Esophagus muscularis mucosa (tissue), 4 donors: ENCODE data around the gene IL9. TPM values are rescaled to one million over a fixed set of nuclear protein-coding genes. Genes with fewer than 3 reads are reported as not detected.
A peak's percentile ranks its signal among the peaks of the same experiment; 100 is the strongest.

Experiments
- DNase-seq: peaks from one replicate; pipeline ENCODE4 v3.0.0-alpha.2; 2017; ENCODE audit errors: extremely low spot score
- H3K27ac ChIP-seq, 4 donors: fragments of 200-600 bp; sonication (generic); replicated peaks in 1 of 4; 1 replicate in 3 of 4; 2 replicates in 1 of 4; pipeline ENCODE4 v1.5.1; 2016 to 2019; ENCODE audit warnings: mild to moderate bottlenecking in 1 of 4
- H3K27me3 ChIP-seq, 4 donors: fragments of 200-600 bp; sonication (generic); one replicate each; pipeline versions ENCODE4 v1.5.1 to v1.6.0; 2016 to 2019
- H3K36me3 ChIP-seq, 4 donors: fragments of 200-600 bp; sonication (generic); one replicate each; pipeline ENCODE4 v1.5.1; 2016 to 2019
- H3K4me1 ChIP-seq, 4 donors: fragments of 200-600 bp; sonication (generic); one replicate each; pipeline ENCODE4 v1.5.1; 2016 to 2019
- H3K4me3 ChIP-seq, 4 donors: fragments of 200-600 bp; sonication (generic); 1 replicate in 2 of 4; 2 replicates in 2 of 4; pipeline ENCODE4 v1.5.1; 2016 to 2019; ENCODE audit warnings: mild to moderate bottlenecking in 4 of 4, moderate library complexity in 1 of 4
- H3K9me3 ChIP-seq, 4 donors: fragments of 200-600 bp; sonication (generic); 1 replicate in 3 of 4; 2 replicates in 1 of 4; pipeline ENCODE4 v1.5.1; 2016 to 2019
- CTCF ChIP-seq, 3 experiments: fragments of 200-600 bp in 2 of 3; fragments of 450-650 bp in 1 of 3; sonication (generic) in 2 of 3; IDR thresholded peaks; one replicate each; pipeline ENCODE4 v1.5.1; 2017 to 2019; ENCODE audit warnings: antibody characterized with exemption in 3 of 3, mild to moderate bottlenecking in 2 of 3, moderate library complexity in 1 of 3
- EP300 ChIP-seq: sonication (generic); formaldehyde crosslinking; IDR thresholded peaks from one replicate; pipeline ENCODE4 v1.6.1; 2017; ENCODE audit warnings: antibody characterized with exemption
- POLR2A ChIP-seq: fragments of 450-650 bp; IDR thresholded peaks from one replicate; pipeline ENCODE4 v1.6.1; 2017; ENCODE audit warnings: antibody characterized with exemption, moderate library complexity, mild to moderate bottlenecking, low read depth
- POLR2AphosphoS5 ChIP-seq, 2 donors: sonication (generic); formaldehyde crosslinking; IDR thresholded peaks; one replicate each; pipeline ENCODE4 v1.6.1; 2017; ENCODE audit warnings: antibody characterized with exemption in 2 of 2
- WGBS: methylation state at CpG from one replicate; pipeline ENCODE4 v1.1.5; 2018; 5-methylcytosine and 5-hydroxymethylcytosine counted together
- intact Hi-C: fragments of 100-400 bp; cut with DNase I; formaldehyde crosslinking; loops from one replicate; pipeline ENCODE4 v1.15.1; 2023
- total RNA-seq, 4 donors: library from RNA; depleted of rRNA; stranded (reverse); fragments of >200 nt; gene quantifications; one replicate each; pipeline versions ENCODE4 v1.1.0 to v1.2.1, GENCODE V29; 2016

The IL9 gene
- total RNA-seq, 4 donors from 2014 or later: not detected

- no peaks in the 10 kb centered on the region for H3K36me3 ChIP-seq
- H3K27ac ChIP-seq: peak overlapping the region; percentile 53 to 67 (median 56)
- no peaks in the 10 kb centered on the region for H3K27me3 ChIP-seq
- H3K4me1 ChIP-seq: peaks cover 14 to 55% (median 50%) of the 10 kb centered on the region in 4 donors
- no peak for DNase-seq
- intact Hi-C loops: no loop called here
- TF ChIP-seq EP300: no peak
- TF ChIP-seq POLR2A: no peak
- TF ChIP-seq POLR2AphosphoS5 (IDR thresholded peaks at IDR 0.05): no peak
- TF ChIP-seq CTCF (IDR thresholded peaks at IDR 0.05): no peak
- H3K9me3 ChIP-seq: no peaks in the 10 kb centered on the region
- no peak overlapping the region for H3K4me3 ChIP-seq
- WGBS: 25% methylated on average over 1 of the region's 4 CpGs
Observed at GRCh38 chr5:135878156-135878620, 17.5 kb downstream of the IL9 start.

GRCh38 chr5:135877570-135878155, 18.0 kb downstream of the IL9 start:
- no peak overlapping the region for H3K4me3 ChIP-seq
- H3K9me3 ChIP-seq: no peaks in the 10 kb centered on the region
- peaks cover 14 to 55% (median 50%) of the 10 kb centered on the region in 4 donors for H3K4me1 ChIP-seq
- no peaks in the 10 kb centered on the region for H3K36me3 ChIP-seq
- intact Hi-C loops: no loop called here
- H3K27me3 ChIP-seq: no peaks in the 10 kb centered on the region
- TF ChIP-seq CTCF (IDR thresholded peaks at IDR 0.05) (no peak), POLR2A (no peak), POLR2AphosphoS5 (IDR thresholded peaks at IDR 0.05) (no peak), EP300 (no peak)
- H3K27ac ChIP-seq: peak overlapping the region; percentile 53 to 67 (median 56)
- no peak for DNase-seq
- WGBS: 55% methylated on average over 6 of the region's 6 CpGs

GRCh38 chr5:135876146-135876545, 19.5 kb downstream of the IL9 start:
- H3K4me3 ChIP-seq: no peak overlapping the region
- H3K36me3 ChIP-seq: no peaks in the 10 kb centered on the region
- peaks cover 14 to 42% (median 40%) of the 10 kb centered on the region in 4 donors for H3K4me1 ChIP-seq
- no peak for DNase-seq
- H3K27me3 ChIP-seq: no peaks in the 10 kb centered on the region
- 67% methylated on average over 5 of the region's 5 CpGs for WGBS
- no peak for TF ChIP-seq EP300
- no peak for TF ChIP-seq POLR2A
- TF ChIP-seq POLR2AphosphoS5 (IDR thresholded peaks at IDR 0.05): no peak
- TF ChIP-seq CTCF (IDR thresholded peaks at IDR 0.05): no peak
- no peaks in the 10 kb centered on the region for H3K9me3 ChIP-seq
- H3K27ac ChIP-seq: no peak overlapping the region
- intact Hi-C loops: no loop called here

GRCh38 chr5:135875567-135875966, 20.1 kb downstream of the IL9 start:
- no peaks in the 10 kb centered on the region for H3K27me3 ChIP-seq
- WGBS: 85% methylated on average over 3 of the region's 3 CpGs
- H3K27ac ChIP-seq: no peak overlapping the region
- intact Hi-C loops: no loop called here
- peaks cover 8 to 36% (median 34%) of the 10 kb centered on the region in 4 donors for H3K4me1 ChIP-seq
- H3K9me3 ChIP-seq: no peaks in the 10 kb centered on the region
- TF ChIP-seq POLR2A (no peak), EP300 (no peak)
- DNase-seq: no peak
- H3K4me3 ChIP-seq: no peak overlapping the region
- no peaks in the 10 kb centered on the region for H3K36me3 ChIP-seq

- Histone ChIP-seq H3K4me1 (peaks cover 8 to 26% (median 25%) of the 10 kb centered on the region in 4 donors), H3K36me3 (no peaks in the 10 kb centered on the region), H3K4me3 (no peak overlapping the region), H3K27me3 (no peaks in the 10 kb centered on the region), H3K27ac (no peak overlapping the region), H3K9me3 (no peaks in the 10 kb centered on the region)
- 91% methylated on average over 3 of the region's 3 CpGs for WGBS
- TF ChIP-seq EP300 (no peak), POLR2A (no peak), POLR2AphosphoS5 (IDR thresholded peaks at IDR 0.05) (no peak)
- no peak for DNase-seq
- intact Hi-C loops: no loop called here
Observed at GRCh38 chr5:135874461-135874860, 21.2 kb downstream of the IL9 start.
